WTC11 (cell line): ENCODE data around the gene PLPP1. TPM values are rescaled to one million over a fixed set of nuclear protein-coding genes. Genes with fewer than 3 reads are reported as not detected.

Source experiments
- ATAC-seq: fragments of 200-7000 bp; cut with Tn5 transposase; 2 replicates; pipeline ENCODE4 v1.10.0; 2021; ENCODE audit warnings: mild to moderate bottlenecking, moderate library complexity
- CTCF ChIA-PET: fragments of 300-600 bp; sonication (Branson Sonifier 250); formaldehyde crosslinking; loops from one replicate; lab custom pipeline; 2021; ENCODE audit warnings: antibody characterized with exemption; lab: Charles Lee
- POLR2A ChIA-PET: fragments of 350-600 bp; sonication (Branson Sonifier 250); formaldehyde crosslinking; loops from one replicate; lab custom pipeline; 2021; ENCODE audit warnings: antibody characterized with exemption; lab: Charles Lee
- DNase-seq: peaks from one replicate; pipeline ENCODE4 v3.0.0; 2021; ENCODE audit warnings: low spot score
- H3K27ac Mint-ChIP-seq: 2 replicates; pipeline ENCODE4 v1.8.0; 2021; ENCODE audit warnings: mixed read lengths
- H3K27me3 Mint-ChIP-seq: 2 replicates; pipeline ENCODE4 v1.8.0; 2021; ENCODE audit warnings: low read depth, mild to moderate bottlenecking, moderate library complexity, mixed read lengths
- H3K36me3 Mint-ChIP-seq: 2 replicates; pipeline ENCODE4 v1.8.0; 2021; ENCODE audit warnings: mixed read lengths
- H3K4me1 Mint-ChIP-seq: 2 replicates; pipeline ENCODE4 v1.8.0; 2022; ENCODE audit warnings: mixed read lengths
- H3K4me3 Mint-ChIP-seq: 2 replicates; pipeline ENCODE4 v1.8.0; 2021; ENCODE audit warnings: mild to moderate bottlenecking, moderate library complexity, mixed read lengths
- H3K9me3 Mint-ChIP-seq: 2 replicates; pipeline ENCODE4 v1.8.0; 2021; ENCODE audit warnings: mixed read lengths
- CBFB ChIP-seq: sonication (generic); formaldehyde crosslinking; IDR thresholded peaks from 2 replicates; pipeline ENCODE4 v1.8.1; 2022; ENCODE audit warnings: mild to moderate bottlenecking, low read depth, missing genetic modification reagents
- ESRRA ChIP-seq: sonication (generic); formaldehyde crosslinking; IDR thresholded peaks from 2 replicates; pipeline ENCODE4 v1.8.1; 2022; ENCODE audit warnings: mild to moderate bottlenecking, missing genetic modification reagents, borderline replicate concordance
- FOXP1 ChIP-seq: sonication (generic); formaldehyde crosslinking; IDR thresholded peaks from 2 replicates; pipeline ENCODE4 v1.8.0; 2022; ENCODE audit warnings: missing genetic modification reagents, mild to moderate bottlenecking, moderate library complexity, borderline replicate concordance
- GRHL2 ChIP-seq: fragments of 250-450 bp; sonication (Bioruptor Pico); IDR thresholded peaks from 2 replicates; pipeline ENCODE4 v1.8.0; 2022; ENCODE audit warnings: mild to moderate bottlenecking, moderate library complexity; ENCODE audit not compliant: insufficient replicate concordance, severe bottlenecking
- GTF2I ChIP-seq: fragments of 250-450 bp; sonication (Bioruptor Pico); conservative IDR thresholded peaks from 2 replicates; pipeline ENCODE4 v1.4.0; 2021; ENCODE audit warnings: mild to moderate bottlenecking
- HMGA2 ChIP-seq: fragments of 250-450 bp; sonication (Bioruptor Pico); IDR thresholded peaks from 2 replicates; pipeline ENCODE4 v1.4.0; 2021; ENCODE audit warnings: mild to moderate bottlenecking, moderate library complexity
- RELA ChIP-seq: sonication (generic); formaldehyde crosslinking; IDR thresholded peaks from 2 replicates; pipeline ENCODE4 v1.8.1; 2022; ENCODE audit warnings: missing genetic modification reagents, mild to moderate bottlenecking, borderline replicate concordance
- ZNF138 ChIP-seq: sonication (generic); formaldehyde crosslinking; conservative IDR thresholded peaks from 2 replicates; pipeline ENCODE4 v1.8.1; 2022; ENCODE audit warnings: mild to moderate bottlenecking, moderate library complexity, missing genetic modification reagents
- ZNF396 ChIP-seq: fragments of 250-450 bp; sonication (Bioruptor Pico); IDR thresholded peaks from 2 replicates; pipeline ENCODE4 v1.8.0; 2021; ENCODE audit warnings: mild to moderate bottlenecking, moderate library complexity, borderline replicate concordance
- ZNF416 ChIP-seq: fragments of 250-450 bp; sonication (Bioruptor Pico); IDR thresholded peaks from 2 replicates; pipeline ENCODE4 v1.9.0; 2021; ENCODE audit warnings: mild to moderate bottlenecking, inconsistent platforms
- total RNA-seq: library from RNA; stranded (reverse); gene quantifications from 3 replicates; pipeline ENCODE4 v1.2.3, GENCODE V29; 2021
- TF ChIP-seq, protein P1 (sequence below): sonication (generic); formaldehyde crosslinking; IDR thresholded peaks from 2 replicates; pipeline ENCODE4 v1.8.0; 2022; ENCODE audit warnings: missing genetic modification reagents
- TF ChIP-seq, protein P2 (sequence below): sonication (generic); formaldehyde crosslinking; IDR thresholded peaks from 2 replicates; pipeline ENCODE4 v1.8.1; 2022; ENCODE audit warnings: low read depth, mild to moderate bottlenecking, moderate library complexity, missing genetic modification reagents, borderline replicate concordance
- TF ChIP-seq, protein P3 (sequence below): sonication (generic); formaldehyde crosslinking; IDR thresholded peaks from 2 replicates; pipeline ENCODE4 v1.8.1; 2022; ENCODE audit warnings: mild to moderate bottlenecking, missing genetic modification reagents, moderate library complexity, borderline replicate concordance
- TF ChIP-seq, protein P4 (sequence below): sonication (generic); formaldehyde crosslinking; IDR thresholded peaks from 2 replicates; pipeline ENCODE4 v1.8.1; 2023; ENCODE audit warnings: mild to moderate bottlenecking, missing genetic modification reagents
- TF ChIP-seq, protein P5 (sequence below): sonication (generic); formaldehyde crosslinking; IDR thresholded peaks from 2 replicates; pipeline ENCODE4 v1.8.1; 2022; ENCODE audit warnings: low read depth, missing genetic modification reagents, borderline replicate concordance
- TF ChIP-seq, protein P6 (sequence below): sonication (generic); formaldehyde crosslinking; IDR thresholded peaks from 2 replicates; pipeline ENCODE4 v1.8.1; 2023; ENCODE audit warnings: mild to moderate bottlenecking, missing genetic modification reagents, borderline replicate concordance
- TF ChIP-seq, protein P7 (sequence below): sonication (generic); formaldehyde crosslinking; IDR thresholded peaks from 2 replicates; pipeline ENCODE4 v1.8.0; 2022; ENCODE audit warnings: mild to moderate bottlenecking, missing genetic modification reagents
- TF ChIP-seq, protein P8 (sequence below): fragments of 250-450 bp; sonication (Bioruptor Pico); conservative IDR thresholded peaks from 2 replicates; pipeline ENCODE4 v1.9.0; 2021; ENCODE audit warnings: mild to moderate bottlenecking

PLPP1 gene
- total RNA-seq, 1 experiment from 2014 or later, result 43.2 TPM

DNA sequence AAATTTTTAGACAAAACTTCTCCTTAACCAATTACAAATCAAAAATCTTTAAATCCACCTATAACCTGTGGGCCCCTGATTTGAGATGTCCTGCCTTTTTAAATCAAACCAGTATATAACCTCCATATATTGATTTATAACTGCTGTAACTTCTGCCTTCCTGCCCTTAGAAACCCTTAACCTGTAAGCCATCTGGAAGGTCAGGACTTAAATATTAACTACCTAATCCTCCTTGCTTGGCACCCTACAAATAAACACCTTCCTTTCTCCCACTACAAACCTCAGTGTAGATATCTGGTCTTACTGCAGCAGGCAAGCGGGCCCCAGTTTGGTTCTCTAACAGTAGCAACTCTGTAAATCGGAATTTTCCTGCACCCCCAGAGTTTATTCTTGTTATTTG, 143.1 kb downstream of the PLPP1 start:
- H3K27ac Mint-ChIP-seq, result no peak overlapping the region
- peaks cover 19% of the 10 kb centered on the region for H3K4me1 Mint-ChIP-seq
- TF ChIP-seq, protein P1, sequence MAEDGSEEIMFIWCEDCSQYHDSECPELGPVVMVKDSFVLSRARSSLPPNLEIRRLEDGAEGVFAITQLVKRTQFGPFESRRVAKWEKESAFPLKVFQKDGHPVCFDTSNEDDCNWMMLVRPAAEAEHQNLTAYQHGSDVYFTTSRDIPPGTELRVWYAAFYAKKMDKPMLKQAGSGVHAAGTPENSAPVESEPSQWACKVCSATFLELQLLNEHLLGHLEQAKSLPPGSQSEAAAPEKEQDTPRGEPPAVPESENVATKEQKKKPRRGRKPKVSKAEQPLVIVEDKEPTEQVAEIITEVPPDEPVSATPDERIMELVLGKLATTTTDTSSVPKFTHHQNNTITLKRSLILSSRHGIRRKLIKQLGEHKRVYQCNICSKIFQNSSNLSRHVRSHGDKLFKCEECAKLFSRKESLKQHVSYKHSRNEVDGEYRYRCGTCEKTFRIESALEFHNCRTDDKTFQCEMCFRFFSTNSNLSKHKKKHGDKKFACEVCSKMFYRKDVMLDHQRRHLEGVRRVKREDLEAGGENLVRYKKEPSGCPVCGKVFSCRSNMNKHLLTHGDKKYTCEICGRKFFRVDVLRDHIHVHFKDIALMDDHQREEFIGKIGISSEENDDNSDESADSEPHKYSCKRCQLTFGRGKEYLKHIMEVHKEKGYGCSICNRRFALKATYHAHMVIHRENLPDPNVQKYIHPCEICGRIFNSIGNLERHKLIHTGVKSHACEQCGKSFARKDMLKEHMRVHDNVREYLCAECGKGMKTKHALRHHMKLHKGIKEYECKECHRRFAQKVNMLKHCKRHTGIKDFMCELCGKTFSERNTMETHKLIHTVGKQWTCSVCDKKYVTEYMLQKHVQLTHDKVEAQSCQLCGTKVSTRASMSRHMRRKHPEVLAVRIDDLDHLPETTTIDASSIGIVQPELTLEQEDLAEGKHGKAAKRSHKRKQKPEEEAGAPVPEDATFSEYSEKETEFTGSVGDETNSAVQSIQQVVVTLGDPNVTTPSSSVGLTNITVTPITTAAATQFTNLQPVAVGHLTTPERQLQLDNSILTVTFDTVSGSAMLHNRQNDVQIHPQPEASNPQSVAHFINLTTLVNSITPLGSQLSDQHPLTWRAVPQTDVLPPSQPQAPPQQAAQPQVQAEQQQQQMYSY (CRISPR knock-in tag), result no peak
- TF ChIP-seq HMGA2 (CRISPR knock-in tag) (no peak), ESRRA (no peak), GTF2I (no peak), CBFB (no peak), RELA (no peak), ZNF138 (CRISPR knock-in tag) (no peak), FOXP1 (CRISPR knock-in tag) (no peak), ZNF416 (CRISPR knock-in tag) (no peak), GRHL2 (CRISPR knock-in tag) (no peak), ZNF396 (CRISPR knock-in tag) (no peak)
- TF ChIP-seq, protein P2, sequence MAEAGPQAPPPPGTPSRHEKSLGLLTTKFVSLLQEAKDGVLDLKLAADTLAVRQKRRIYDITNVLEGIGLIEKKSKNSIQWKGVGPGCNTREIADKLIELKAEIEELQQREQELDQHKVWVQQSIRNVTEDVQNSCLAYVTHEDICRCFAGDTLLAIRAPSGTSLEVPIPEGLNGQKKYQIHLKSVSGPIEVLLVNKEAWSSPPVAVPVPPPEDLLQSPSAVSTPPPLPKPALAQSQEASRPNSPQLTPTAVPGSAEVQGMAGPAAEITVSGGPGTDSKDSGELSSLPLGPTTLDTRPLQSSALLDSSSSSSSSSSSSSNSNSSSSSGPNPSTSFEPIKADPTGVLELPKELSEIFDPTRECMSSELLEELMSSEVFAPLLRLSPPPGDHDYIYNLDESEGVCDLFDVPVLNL, result no peak
- TF ChIP-seq, protein P3, sequence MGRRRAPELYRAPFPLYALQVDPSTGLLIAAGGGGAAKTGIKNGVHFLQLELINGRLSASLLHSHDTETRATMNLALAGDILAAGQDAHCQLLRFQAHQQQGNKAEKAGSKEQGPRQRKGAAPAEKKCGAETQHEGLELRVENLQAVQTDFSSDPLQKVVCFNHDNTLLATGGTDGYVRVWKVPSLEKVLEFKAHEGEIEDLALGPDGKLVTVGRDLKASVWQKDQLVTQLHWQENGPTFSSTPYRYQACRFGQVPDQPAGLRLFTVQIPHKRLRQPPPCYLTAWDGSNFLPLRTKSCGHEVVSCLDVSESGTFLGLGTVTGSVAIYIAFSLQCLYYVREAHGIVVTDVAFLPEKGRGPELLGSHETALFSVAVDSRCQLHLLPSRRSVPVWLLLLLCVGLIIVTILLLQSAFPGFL (CRISPR knock-in tag), result no peak
- TF ChIP-seq, protein P4, sequence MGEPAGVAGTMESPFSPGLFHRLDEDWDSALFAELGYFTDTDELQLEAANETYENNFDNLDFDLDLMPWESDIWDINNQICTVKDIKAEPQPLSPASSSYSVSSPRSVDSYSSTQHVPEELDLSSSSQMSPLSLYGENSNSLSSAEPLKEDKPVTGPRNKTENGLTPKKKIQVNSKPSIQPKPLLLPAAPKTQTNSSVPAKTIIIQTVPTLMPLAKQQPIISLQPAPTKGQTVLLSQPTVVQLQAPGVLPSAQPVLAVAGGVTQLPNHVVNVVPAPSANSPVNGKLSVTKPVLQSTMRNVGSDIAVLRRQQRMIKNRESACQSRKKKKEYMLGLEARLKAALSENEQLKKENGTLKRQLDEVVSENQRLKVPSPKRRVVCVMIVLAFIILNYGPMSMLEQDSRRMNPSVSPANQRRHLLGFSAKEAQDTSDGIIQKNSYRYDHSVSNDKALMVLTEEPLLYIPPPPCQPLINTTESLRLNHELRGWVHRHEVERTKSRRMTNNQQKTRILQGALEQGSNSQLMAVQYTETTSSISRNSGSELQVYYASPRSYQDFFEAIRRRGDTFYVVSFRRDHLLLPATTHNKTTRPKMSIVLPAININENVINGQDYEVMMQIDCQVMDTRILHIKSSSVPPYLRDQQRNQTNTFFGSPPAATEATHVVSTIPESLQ (CRISPR knock-in tag), result no peak
- TF ChIP-seq, protein P5, sequence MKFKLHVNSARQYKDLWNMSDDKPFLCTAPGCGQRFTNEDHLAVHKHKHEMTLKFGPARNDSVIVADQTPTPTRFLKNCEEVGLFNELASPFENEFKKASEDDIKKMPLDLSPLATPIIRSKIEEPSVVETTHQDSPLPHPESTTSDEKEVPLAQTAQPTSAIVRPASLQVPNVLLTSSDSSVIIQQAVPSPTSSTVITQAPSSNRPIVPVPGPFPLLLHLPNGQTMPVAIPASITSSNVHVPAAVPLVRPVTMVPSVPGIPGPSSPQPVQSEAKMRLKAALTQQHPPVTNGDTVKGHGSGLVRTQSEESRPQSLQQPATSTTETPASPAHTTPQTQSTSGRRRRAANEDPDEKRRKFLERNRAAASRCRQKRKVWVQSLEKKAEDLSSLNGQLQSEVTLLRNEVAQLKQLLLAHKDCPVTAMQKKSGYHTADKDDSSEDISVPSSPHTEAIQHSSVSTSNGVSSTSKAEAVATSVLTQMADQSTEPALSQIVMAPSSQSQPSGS, result no peak
- TF ChIP-seq, protein P6, sequence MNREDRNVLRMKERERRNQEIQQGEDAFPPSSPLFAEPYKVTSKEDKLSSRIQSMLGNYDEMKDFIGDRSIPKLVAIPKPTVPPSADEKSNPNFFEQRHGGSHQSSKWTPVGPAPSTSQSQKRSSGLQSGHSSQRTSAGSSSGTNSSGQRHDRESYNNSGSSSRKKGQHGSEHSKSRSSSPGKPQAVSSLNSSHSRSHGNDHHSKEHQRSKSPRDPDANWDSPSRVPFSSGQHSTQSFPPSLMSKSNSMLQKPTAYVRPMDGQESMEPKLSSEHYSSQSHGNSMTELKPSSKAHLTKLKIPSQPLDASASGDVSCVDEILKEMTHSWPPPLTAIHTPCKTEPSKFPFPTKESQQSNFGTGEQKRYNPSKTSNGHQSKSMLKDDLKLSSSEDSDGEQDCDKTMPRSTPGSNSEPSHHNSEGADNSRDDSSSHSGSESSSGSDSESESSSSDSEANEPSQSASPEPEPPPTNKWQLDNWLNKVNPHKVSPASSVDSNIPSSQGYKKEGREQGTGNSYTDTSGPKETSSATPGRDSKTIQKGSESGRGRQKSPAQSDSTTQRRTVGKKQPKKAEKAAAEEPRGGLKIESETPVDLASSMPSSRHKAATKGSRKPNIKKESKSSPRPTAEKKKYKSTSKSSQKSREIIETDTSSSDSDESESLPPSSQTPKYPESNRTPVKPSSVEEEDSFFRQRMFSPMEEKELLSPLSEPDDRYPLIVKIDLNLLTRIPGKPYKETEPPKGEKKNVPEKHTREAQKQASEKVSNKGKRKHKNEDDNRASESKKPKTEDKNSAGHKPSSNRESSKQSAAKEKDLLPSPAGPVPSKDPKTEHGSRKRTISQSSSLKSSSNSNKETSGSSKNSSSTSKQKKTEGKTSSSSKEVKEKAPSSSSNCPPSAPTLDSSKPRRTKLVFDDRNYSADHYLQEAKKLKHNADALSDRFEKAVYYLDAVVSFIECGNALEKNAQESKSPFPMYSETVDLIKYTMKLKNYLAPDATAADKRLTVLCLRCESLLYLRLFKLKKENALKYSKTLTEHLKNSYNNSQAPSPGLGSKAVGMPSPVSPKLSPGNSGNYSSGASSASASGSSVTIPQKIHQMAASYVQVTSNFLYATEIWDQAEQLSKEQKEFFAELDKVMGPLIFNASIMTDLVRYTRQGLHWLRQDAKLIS (CRISPR knock-in tag), result no peak
- TF ChIP-seq, protein P7, sequence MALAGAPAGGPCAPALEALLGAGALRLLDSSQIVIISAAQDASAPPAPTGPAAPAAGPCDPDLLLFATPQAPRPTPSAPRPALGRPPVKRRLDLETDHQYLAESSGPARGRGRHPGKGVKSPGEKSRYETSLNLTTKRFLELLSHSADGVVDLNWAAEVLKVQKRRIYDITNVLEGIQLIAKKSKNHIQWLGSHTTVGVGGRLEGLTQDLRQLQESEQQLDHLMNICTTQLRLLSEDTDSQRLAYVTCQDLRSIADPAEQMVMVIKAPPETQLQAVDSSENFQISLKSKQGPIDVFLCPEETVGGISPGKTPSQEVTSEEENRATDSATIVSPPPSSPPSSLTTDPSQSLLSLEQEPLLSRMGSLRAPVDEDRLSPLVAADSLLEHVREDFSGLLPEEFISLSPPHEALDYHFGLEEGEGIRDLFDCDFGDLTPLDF, result no peak
- TF ChIP-seq, protein P8, sequence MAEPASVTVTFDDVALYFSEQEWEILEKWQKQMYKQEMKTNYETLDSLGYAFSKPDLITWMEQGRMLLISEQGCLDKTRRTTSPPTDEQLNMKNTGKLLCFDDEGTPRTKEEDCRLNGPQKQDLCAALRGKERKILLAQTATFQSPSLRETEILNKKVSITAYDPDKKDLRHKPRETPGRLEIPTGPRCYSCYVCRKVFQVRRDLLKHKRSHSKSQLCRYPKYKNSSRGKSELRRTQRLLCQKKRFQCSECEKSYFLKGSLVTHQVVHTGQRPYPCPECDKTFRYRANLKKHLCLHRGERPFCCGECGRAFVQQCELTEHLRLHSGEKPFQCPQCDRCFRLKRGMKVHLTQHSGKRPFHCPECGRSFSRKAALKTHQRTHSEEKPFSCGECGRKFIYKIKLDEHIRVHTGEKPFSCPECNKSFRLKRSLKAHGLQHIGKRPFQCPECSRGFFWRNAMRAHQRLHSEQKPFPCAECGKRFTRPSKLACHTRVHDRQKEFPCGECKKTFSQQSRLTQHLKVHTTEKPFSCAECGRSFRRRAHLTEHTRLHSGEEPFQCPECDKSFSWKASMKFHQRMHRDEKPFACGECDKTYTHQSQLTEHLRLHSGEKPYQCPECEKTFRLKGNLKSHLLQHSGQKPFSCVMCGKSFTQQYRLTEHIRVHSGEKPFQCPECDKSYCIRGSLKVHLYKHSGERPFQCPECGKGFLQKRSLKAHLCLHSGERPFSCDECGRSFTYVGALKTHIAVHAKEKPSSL (CRISPR knock-in tag), result no peak
- no peaks in the 10 kb centered on the region for H3K27me3 Mint-ChIP-seq
- POLR2A ChIA-PET, result no interaction called here
- peaks cover 20% of the 10 kb centered on the region for H3K9me3 Mint-ChIP-seq
- CTCF ChIA-PET, result no interaction called here
- H3K4me3 Mint-ChIP-seq, result no peak overlapping the region
- DNase-seq (no peak), ATAC-seq (no peak)
- H3K36me3 Mint-ChIP-seq, result peaks cover 57% of the 10 kb centered on the region
